HCT116 (cell line): ENCODE data around the gene CERK. TPM values are rescaled to one million over a fixed set of nuclear protein-coding genes. Genes with fewer than 3 reads are reported as not detected.

Experiments used
- ATAC-seq: fragments of 200-7000 bp; cut with Tn5 transposase; 2 replicates; pipeline ENCODE4 v1.9.1; 2020; ENCODE audit warnings: mild to moderate bottlenecking, moderate library complexity
- BruUV-seq: library from RNA; stranded (reverse); fragments of 400-500 nt; replicated peaks from 2 replicates; lab custom pipeline; 2021; lab: Mats Ljungman, UMichigan
- CTCF ChIA-PET: fragments of 300-600 bp; sonication (Branson Sonifier 250); formaldehyde crosslinking; loops from one replicate; lab custom pipeline; 2021; ENCODE audit warnings: antibody characterized with exemption; lab: Charles Lee
- POLR2A ChIA-PET: fragments of 300-600, 350-600 bp; sonication (Branson Sonifier 250); formaldehyde crosslinking; loops from one replicate; lab custom pipeline; 2021; ENCODE audit warnings: antibody characterized with exemption; lab: Charles Lee
- RAD21 ChIA-PET, 2 experiments: fragments of 300-600 bp; sonication (Branson Sonifier 250); formaldehyde crosslinking; loops; one replicate each; lab custom pipeline; 2023; ENCODE audit warnings: low total read pairs in 2 of 2; ENCODE audit not compliant: uncharacterized antibody in 2 of 2, unreplicated experiment in 2 of 2, low non-redundant PET in 1 of 2; lab: Charles Lee
- DNase-seq: peaks from one replicate; pipeline ENCODE4 v3.0.0-alpha.2; 2010; ENCODE audit warnings: low read depth, low spot score
- H2AFZ ChIP-seq: fragments of 200-600 bp; shearing (Covaris generic), sonication (generic); 2 replicates; pipeline ENCODE4 v1.6.1; 2017; ENCODE audit warnings: low read depth, mixed run types, mixed read lengths, antibody characterized with exemption, low read length; ENCODE audit not compliant: poor library complexity, severe bottlenecking
- H3K27ac ChIP-seq: 2 replicates; pipeline ENCODE4 v1.5.1; 2012; ENCODE audit warnings: low read depth, low read length
- H3K27me3 ChIP-seq: fragments of 200-600 bp; sonication (generic); 2 replicates; pipeline ENCODE4 v1.6.1; 2016; ENCODE audit warnings: mixed run types, low read length, mixed read lengths; ENCODE audit not compliant: insufficient read depth
- H3K36me3 ChIP-seq, 2 experiments: fragments of 200-500 bp in 1 of 2; fragments of 200-600 bp in 1 of 2; sonication (Bioruptor generic) in 1 of 2; sonication (generic) in 1 of 2; 2 replicates each; pipeline versions ENCODE4 v1.5.1 to v1.6.1; 2014 to 2016; ENCODE audit warnings: low read length in 2 of 2, inconsistent platforms in 1 of 2, mixed read lengths in 1 of 2, mixed run types in 1 of 2; ENCODE audit not compliant: insufficient read depth in 2 of 2, control insufficient read depth in 1 of 2
- H3K4me1 ChIP-seq, 2 experiments: fragments of 200-600 bp in 1 of 2; sonication (generic) in 1 of 2; 2 replicates each; pipeline versions ENCODE4 v1.5.1 to v1.6.1; 2012 to 2017; ENCODE audit warnings: low read length in 2 of 2, inconsistent platforms in 1 of 2, mild to moderate bottlenecking in 1 of 2, mixed read lengths in 1 of 2, mixed run types in 1 of 2, moderate library complexity in 1 of 2; ENCODE audit not compliant: insufficient read depth in 2 of 2, control insufficient read depth in 1 of 2
- H3K4me2 ChIP-seq: fragments of 200-600 bp; sonication (generic); 2 replicates; pipeline ENCODE4 v1.6.1; 2017; ENCODE audit warnings: mixed run types, low read length, mixed read lengths
- H3K4me3 ChIP-seq, 2 experiments: fragments of 200-600 bp in 1 of 2; sonication (generic) in 1 of 2; replicated peaks in 1 of 2; 2 replicates each; pipeline ENCODE4 v1.5.1; 2011 to 2016; ENCODE audit warnings: low read length in 2 of 2, control low read depth in 1 of 2, low read depth in 1 of 2, mild to moderate bottlenecking in 1 of 2, mixed read lengths in 1 of 2, mixed run types in 1 of 2
- H3K79me2 ChIP-seq: fragments of 200-600 bp; sonication (generic); 2 replicates; pipeline ENCODE4 v1.6.1; 2017; ENCODE audit warnings: mild to moderate bottlenecking, mixed run types, low read length, moderate library complexity, mixed read lengths; ENCODE audit not compliant: insufficient read depth
- H3K9ac ChIP-seq: fragments of 200-600 bp; sonication (generic); 2 replicates; pipeline ENCODE4 v1.6.1; 2016; ENCODE audit warnings: low read length, mixed read lengths
- H3K9me2 ChIP-seq: fragments of 200-600 bp; sonication (generic), shearing (Covaris generic); 2 replicates; pipeline ENCODE4 v1.6.1; 2017; ENCODE audit warnings: mixed run types, mild to moderate bottlenecking, moderate library complexity; ENCODE audit not compliant: insufficient read depth
- H3K9me3 ChIP-seq, 2 experiments: fragments of 200-500 bp in 1 of 2; fragments of 200-600 bp in 1 of 2; sonication (Bioruptor generic) in 1 of 2; sonication (generic) in 1 of 2; 2 replicates each; pipeline ENCODE4 v1.6.1; 2014 to 2017; ENCODE audit warnings: low read length in 2 of 2, mixed read lengths in 2 of 2, inconsistent platforms in 1 of 2, low read depth in 1 of 2, mild to moderate bottlenecking in 1 of 2, mixed run types in 1 of 2, moderate library complexity in 1 of 2; ENCODE audit not compliant: control insufficient read depth in 1 of 2, insufficient read depth in 1 of 2
- H4K20me1 ChIP-seq: fragments of 200-600 bp; sonication (generic), shearing (Covaris generic); 2 replicates; pipeline ENCODE4 v1.6.1; 2017; ENCODE audit warnings: mixed run types, mild to moderate bottlenecking, moderate library complexity; ENCODE audit not compliant: insufficient read depth
- ATF3 ChIP-seq: IDR thresholded peaks from 2 replicates; pipeline ENCODE4 v1.6.1; 2012
- CEBPB ChIP-seq: IDR thresholded peaks from 2 replicates; pipeline ENCODE4 v1.6.1; 2012; ENCODE audit warnings: low read depth
- CTCF ChIP-seq, 3 experiments: fragments of 200-600 bp in 1 of 3; sonication (generic) in 1 of 3; IDR thresholded peaks in 2 of 3; conservative IDR thresholded peaks in 1 of 3; 2 replicates each; pipeline ENCODE4 v1.5.1; 2012 to 2017; ENCODE audit warnings: low read depth in 2 of 3, low read length in 2 of 3, antibody characterized with exemption in 1 of 3, borderline replicate concordance in 1 of 3, control low read depth in 1 of 3, mild to moderate bottlenecking in 1 of 3, mixed read lengths in 1 of 3, mixed run types in 1 of 3, moderate library complexity in 1 of 3; ENCODE audit not compliant: insufficient read depth in 1 of 3
- EGR1 ChIP-seq: IDR thresholded peaks from 2 replicates; pipeline ENCODE4 v1.6.1; 2012; ENCODE audit warnings: low read depth
- ELF1 ChIP-seq: IDR thresholded peaks from 2 replicates; pipeline ENCODE4 v1.6.1; 2012; ENCODE audit warnings: low read depth, borderline replicate concordance
- EZH2 ChIP-seq: fragments of 200-600 bp; sonication (generic); IDR thresholded peaks from 2 replicates; pipeline ENCODE4 v1.6.1; 2017; ENCODE audit warnings: antibody characterized with exemption, mixed run types
- FOSL1 ChIP-seq: IDR thresholded peaks from 2 replicates; pipeline ENCODE4 v1.6.1; 2012; ENCODE audit warnings: low read depth
- JUND ChIP-seq: IDR thresholded peaks from 2 replicates; pipeline ENCODE4 v1.6.1; 2012
- MAX ChIP-seq: IDR thresholded peaks from 2 replicates; pipeline ENCODE4 v1.6.1; 2012
- POLR2AphosphoS5 ChIP-seq: IDR thresholded peaks from 2 replicates; pipeline ENCODE4 v1.6.1; 2011; ENCODE audit warnings: mild to moderate bottlenecking, low read depth, low read length, moderate library complexity
- RAD21 ChIP-seq: IDR thresholded peaks from 2 replicates; pipeline ENCODE4 v1.6.1; 2012; ENCODE audit warnings: low read depth, mild to moderate bottlenecking
- SIN3A ChIP-seq: IDR thresholded peaks from 2 replicates; pipeline ENCODE4 v1.6.1; 2012; ENCODE audit warnings: low read depth
- SP1 ChIP-seq: IDR thresholded peaks from 2 replicates; pipeline ENCODE4 v1.6.1; 2012; ENCODE audit warnings: low read depth
- TCF7L2 ChIP-seq: IDR thresholded peaks from 2 replicates; pipeline ENCODE4 v1.7.0; 2011; ENCODE audit warnings: borderline replicate concordance, inconsistent platforms; ENCODE audit not compliant: insufficient read depth, insufficient read length; ENCODE audit errors: extremely low read depth
- YY1 ChIP-seq: IDR thresholded peaks from 2 replicates; pipeline ENCODE4 v1.6.1; 2011; ENCODE audit warnings: low read length, low read depth, moderate library complexity, mild to moderate bottlenecking; ENCODE audit not compliant: insufficient replicate concordance; ENCODE audit errors: extremely low read depth
- ZFX ChIP-seq: fragments of 450-650 bp; IDR thresholded peaks from 2 replicates; pipeline ENCODE4 v1.6.1; 2017
- intact Hi-C: fragments of 100-400 bp; cut with micrococcal nuclease; formaldehyde crosslinking; loops from 2 replicates; pipeline ENCODE4 v1.10.0; 2022
- total RNA-seq: library from RNA; stranded (reverse); gene quantifications from one replicate; pipeline ENCODE4 v1.2.1, GENCODE V29; 2021; ENCODE audit not compliant: unreplicated experiment

Gene CERK
- total RNA-seq, 1 experiment from 2014 or later: 35.0 TPM

GRCh38 chr22:46761017-46761416 lies 23.0 kb upstream of the CERK start:
- Histone ChIP-seq H3K4me3 (peak overlapping the region; percentile 99 to 100), H3K9ac (peak overlapping the region; percentile 100; the same call in 1 of the 2 replicates), H4K20me1 (no peaks in the 10 kb centered on the region), H3K79me2 (peaks cover 41% of the 10 kb centered on the region), H2AFZ (no peak overlapping the region), H3K36me3 (no peaks in the 10 kb centered on the region; a peak in 1 of 4 replicates), H3K4me2 (peak overlapping the region; percentile 96), H3K27me3 (no peaks in the 10 kb centered on the region), H3K4me1 (peaks cover 12 to 32% of the 10 kb centered on the region in 2 experiments), H3K9me3 (peaks cover 3 to 6% of the 10 kb centered on the region in 2 experiments; a peak in 1 of 4 replicates), H3K9me2 (no peaks in the 10 kb centered on the region), H3K27ac (no peak overlapping the region)
- CTCF ChIA-PET: interaction anchor here (0.9 to 1.5 kb wide), 2 partner anchors 22 to 198 kb away, joined by 3 to 9 read pairs; no protein-coding TSS in a partner anchor
- TF ChIP-seq CTCF (IDR thresholded peaks at IDR 0.05 in 2 of 3, conservative IDR thresholded peaks at IDR 0.05 in 1 of 3; ENCODE audit: borderline replicate concordance in 1 of 3, insufficient read depth in 1 of 3, low read depth in 2 of 3, low read length in 2 of 3) (no peak), SP1 (no peak), SIN3A (no peak), ATF3 (no peak), CEBPB (no peak), MAX (no peak), TCF7L2 (no peak), YY1 (no peak), JUND (no peak), RAD21 (no peak), FOSL1 (no peak), ZFX (no peak), ELF1 (no peak), EZH2 (no peak), EGR1 (no peak), POLR2AphosphoS5 (no peak)
- no TSS peak for BruUV-seq
- RAD21 ChIA-PET: no interaction called here
- ATAC-seq (no peak), DNase-seq (no peak)
- POLR2A ChIA-PET: no interaction called here
- intact Hi-C loops: no loop called here
